H1 (cell line): ENCODE measurements around the gene UTP25. TPM values are rescaled to one million over a fixed set of nuclear protein-coding genes. Genes with fewer than 3 reads are reported as not detected.

Experiments
- CTCF ChIA-PET: fragments of 300-600 bp; sonication (Branson Sonifier 250); formaldehyde crosslinking; loops from one replicate; lab custom pipeline; 2021; ENCODE audit not compliant: partially characterized antibody; lab: Charles Lee
- POLR2A ChIA-PET: fragments of 300-600 bp; sonication (Branson Sonifier 250); formaldehyde crosslinking; loops from one replicate; lab custom pipeline; 2021; ENCODE audit warnings: inconsistent platforms; ENCODE audit not compliant: partially characterized antibody; lab: Charles Lee
- DNase-seq, 2 experiments: peaks; one replicate each; pipeline versions ENCODE4 v3.0.0 to v3.0.0-alpha.2; 2010 to 2022; ENCODE audit warnings: low spot score in 2 of 2, low read depth in 1 of 2, mixed read lengths in 1 of 2
- FAIRE-seq: peaks from 2 replicates; lab custom pipeline; 2011; peaks lifted over from hg19 to GRCh38; lab: Jason Lieb, UNC
- H2AFZ ChIP-seq: 2 replicates; pipeline ENCODE4 v1.8.1; 2012; ENCODE audit warnings: low read length, inconsistent platforms
- H2AK5ac ChIP-seq: 2 replicates; pipeline ENCODE4 v1.6.1; 2013; ENCODE audit warnings: low read depth, low read length
- H2BK120ac ChIP-seq: replicated peaks from 2 replicates; pipeline ENCODE3; 2013; ENCODE audit warnings: low read depth, low read length, inconsistent platforms
- H2BK12ac ChIP-seq: 2 replicates; pipeline ENCODE4 v1.6.1; 2013; ENCODE audit warnings: low read depth, low read length
- H2BK15ac ChIP-seq: 2 replicates; pipeline ENCODE4 v1.6.1; 2013; ENCODE audit warnings: low read length
- H2BK20ac ChIP-seq: 2 replicates; pipeline ENCODE4 v1.6.1; 2013; ENCODE audit warnings: low read length
- H2BK5ac ChIP-seq: 2 replicates; pipeline ENCODE4 v1.6.1; 2013; ENCODE audit warnings: low read depth, low read length
- H3K14ac ChIP-seq: 2 replicates; pipeline ENCODE4 v1.6.1; 2013; ENCODE audit warnings: inconsistent platforms; ENCODE audit not compliant: insufficient read length
- H3K18ac ChIP-seq: 2 replicates; pipeline ENCODE4 v1.6.1; 2013; ENCODE audit warnings: low read length; ENCODE audit errors: extremely low read depth
- H3K23ac ChIP-seq: 2 replicates; pipeline ENCODE4 v1.6.1; 2013; ENCODE audit warnings: inconsistent platforms; ENCODE audit not compliant: insufficient read length
- H3K23me2 ChIP-seq: 2 replicates; pipeline ENCODE4 v1.6.1; 2013; ENCODE audit warnings: low read depth, low read length
- H3K27ac ChIP-seq: 2 replicates; pipeline ENCODE4 v1.6.1; 2011; ENCODE audit warnings: low read depth, low read length, inconsistent platforms
- H3K27me3 ChIP-seq, 4 experiments: replicated peaks in 1 of 4; 1 replicate in 1 of 4; 2 replicates in 3 of 4; pipeline versions ENCODE4 v1.6.1 to v1.8.1; 2011 to 2013; ENCODE audit warnings: low read length in 3 of 4, mild to moderate bottlenecking in 3 of 4, inconsistent platforms in 2 of 4, mixed read lengths in 2 of 4, moderate library complexity in 1 of 4; ENCODE audit not compliant: control insufficient read depth in 3 of 4, insufficient read depth in 3 of 4; ENCODE audit errors: extremely low read depth in 1 of 4
- H3K36me3 ChIP-seq, 4 experiments: 2 replicates each; pipeline versions ENCODE4 v1.6.1 to v1.8.1; 2011 to 2013; ENCODE audit warnings: mild to moderate bottlenecking in 4 of 4, low read length in 3 of 4, moderate library complexity in 2 of 4, control low read depth in 1 of 4, inconsistent platforms in 1 of 4; ENCODE audit not compliant: insufficient read depth in 4 of 4, control insufficient read depth in 2 of 4
- H3K4ac ChIP-seq: replicated peaks from 2 replicates; pipeline ENCODE3; 2013; ENCODE audit warnings: low read length, low read depth, mixed read lengths, inconsistent platforms; ENCODE audit not compliant: insufficient read length
- H3K4me1 ChIP-seq, 4 experiments: replicated peaks in 1 of 4; 1 replicate in 1 of 4; 2 replicates in 3 of 4; pipeline versions ENCODE4 v1.6.1 to v1.8.1; 2011 to 2013; ENCODE audit warnings: low read length in 3 of 4, inconsistent platforms in 2 of 4, mixed read lengths in 1 of 4; ENCODE audit not compliant: insufficient read depth in 4 of 4, control insufficient read depth in 3 of 4
- H3K4me2 ChIP-seq, 2 experiments: 2 replicates each; pipeline versions ENCODE4 v1.6.1 to v1.8.1; 2011 to 2013; ENCODE audit warnings: low read depth in 2 of 2, low read length in 2 of 2, control low read depth in 1 of 2, inconsistent platforms in 1 of 2, mild to moderate bottlenecking in 1 of 2; ENCODE audit not compliant: insufficient read depth in 1 of 2
- H3K4me3 ChIP-seq, 4 experiments: fragments of 200-600, 300-600 bp in 1 of 4; sonication (generic), shearing (Covaris generic), sonication (Bioruptor Twin) in 1 of 4; 2 replicates each; pipeline versions ENCODE4 v1.5.1 to v1.8.1; 2011 to 2016; ENCODE audit warnings: low read length in 4 of 4, low read depth in 3 of 4, control low read depth in 2 of 4, inconsistent platforms in 2 of 4, mild to moderate bottlenecking in 2 of 4, mixed read lengths in 1 of 4, moderate library complexity in 1 of 4; ENCODE audit not compliant: insufficient read depth in 2 of 4; ENCODE audit errors: extremely low read depth in 1 of 4
- H3K56ac ChIP-seq: replicated peaks from 2 replicates; pipeline ENCODE3; 2013; ENCODE audit warnings: low read depth, mild to moderate bottlenecking, mixed read lengths, low read length, inconsistent platforms; ENCODE audit not compliant: insufficient read length
- H3K79me1 ChIP-seq: 2 replicates; pipeline ENCODE4 v1.6.1; 2013; ENCODE audit warnings: low read depth, low read length, control low read depth
- H3K79me2 ChIP-seq, 2 experiments: 2 replicates each; pipeline versions ENCODE4 v1.6.1 to v1.8.1; 2012 to 2013; ENCODE audit warnings: low read length in 2 of 2, mild to moderate bottlenecking in 2 of 2, inconsistent platforms in 1 of 2; ENCODE audit not compliant: insufficient read depth in 2 of 2, control insufficient read depth in 1 of 2
- H3K9ac ChIP-seq, 4 experiments: replicated peaks in 1 of 4; 1 replicate in 1 of 4; 2 replicates in 3 of 4; pipeline versions ENCODE4 v1.6.1 to v1.8.1; 2011 to 2013; ENCODE audit warnings: low read depth in 3 of 4, low read length in 3 of 4, control low read depth in 2 of 4, mild to moderate bottlenecking in 2 of 4, moderate library complexity in 2 of 4, inconsistent platforms in 1 of 4; ENCODE audit errors: extremely low read depth in 1 of 4
- H3K9me3 ChIP-seq, 2 experiments: 2 replicates each; pipeline versions ENCODE4 v1.6.1 to v1.8.1; 2012 to 2013; ENCODE audit warnings: mild to moderate bottlenecking in 2 of 2, moderate library complexity in 2 of 2, control low read depth in 1 of 2, inconsistent platforms in 1 of 2, low read depth in 1 of 2, low read length in 1 of 2, mixed read lengths in 1 of 2; ENCODE audit not compliant: insufficient read depth in 2 of 2
- H4K20me1 ChIP-seq, 2 experiments: replicated peaks in 1 of 2; 2 replicates each; pipeline versions ENCODE3 to v1.8.1; 2011 to 2013; ENCODE audit warnings: inconsistent platforms in 2 of 2, low read length in 2 of 2, mild to moderate bottlenecking in 1 of 2; ENCODE audit not compliant: insufficient read depth in 2 of 2, control insufficient read depth in 1 of 2
- H4K5ac ChIP-seq: 2 replicates; pipeline ENCODE4 v1.6.1; 2013; ENCODE audit warnings: low read length, low read depth, mixed read lengths, inconsistent platforms; ENCODE audit not compliant: insufficient read length
- H4K8ac ChIP-seq: 2 replicates; pipeline ENCODE4 v1.8.0; 2013; ENCODE audit warnings: mild to moderate bottlenecking, moderate library complexity, low read length, inconsistent platforms; ENCODE audit not compliant: insufficient read depth; ENCODE audit errors: extremely low read depth
- H4K91ac ChIP-seq: replicated peaks from 2 replicates; pipeline ENCODE3; 2013; ENCODE audit warnings: low read length, mixed read lengths, inconsistent platforms; ENCODE audit not compliant: insufficient read length
- CREB1 ChIP-seq: IDR thresholded peaks from 2 replicates; pipeline ENCODE4 v1.6.1; 2012; ENCODE audit warnings: inconsistent platforms
- EGR1 ChIP-seq: IDR thresholded peaks from 2 replicates; pipeline ENCODE4 v1.6.1; 2011; ENCODE audit warnings: low read depth, low read length, borderline replicate concordance
- EZH2 ChIP-seq: fragments of 200-600 bp; sonication (generic); IDR thresholded peaks from 2 replicates; pipeline ENCODE4 v1.7.1; 2012; ENCODE audit warnings: low read depth, mild to moderate bottlenecking, moderate library complexity, low read length, inconsistent platforms; ENCODE audit not compliant: severe bottlenecking
- FOSL1 ChIP-seq: IDR thresholded peaks from 2 replicates; pipeline ENCODE4 v1.6.1; 2011; ENCODE audit warnings: mild to moderate bottlenecking, low read depth, low read length, moderate library complexity; ENCODE audit not compliant: insufficient read depth
- MAFK ChIP-seq: IDR thresholded peaks from 2 replicates; pipeline ENCODE4 v1.6.1; 2012; ENCODE audit warnings: low read depth, mild to moderate bottlenecking, improper control_type of control experiment, low read length
- RBBP5 ChIP-seq: IDR thresholded peaks from 2 replicates; pipeline ENCODE4 v1.7.1; 2012; ENCODE audit warnings: low read depth, mild to moderate bottlenecking, inconsistent platforms, low read length, moderate library complexity, borderline replicate concordance
- RNF2 ChIP-seq: fragments of 200-900, 300-1000 bp; sonication (generic); IDR thresholded peaks from 2 replicates; pipeline ENCODE4 v1.7.1; 2016; ENCODE audit warnings: borderline replicate concordance, low read depth, mild to moderate bottlenecking, antibody characterized with exemption, low read length; ENCODE audit not compliant: poor library complexity, severe bottlenecking; ENCODE audit errors: missing control alignments
- SP1 ChIP-seq: IDR thresholded peaks from 2 replicates; pipeline ENCODE4 v1.6.1; 2011; ENCODE audit warnings: low read depth, low read length
- WGBS, 2 experiments: shearing (Covaris generic) in 1 of 2; methylation state at CpG; one replicate each; pipeline versions ENCODE4 v1.1.6 to v1.1.7; 2013 to 2015; ENCODE audit warnings: low lambda C conversion rate in 2 of 2, mixed read lengths in 2 of 2, inconsistent platforms in 1 of 2, low coverage in 1 of 2, missing lambda C conversion rate in 1 of 2; ENCODE audit not compliant: insufficient replicate concordance in 2 of 2, insufficient coverage in 1 of 2, insufficient read length in 1 of 2; ENCODE audit errors: extremely low coverage in 1 of 2, missing lambda C conversion rate in 1 of 2; 5-methylcytosine and 5-hydroxymethylcytosine counted together
- polyA plus RNA-seq, 7 experiments: library from polyadenylated mRNA; depleted of rRNA in 3 of 7; stranded (reverse) in 5 of 7; unstranded in 2 of 7; fragments of >200 nt in 5 of 7; fragments of 200-250 nt in 2 of 7; gene quantifications; 1 replicate in 5 of 7; 2 replicates in 1 of 7; 4 replicates in 1 of 7; pipeline versions ENCODE4 v1.2.1 to v1.2.3, GENCODE V29; 2011 to 2013; ENCODE audit warnings: missing spikeins in 2 of 7, mixed read lengths in 2 of 7
- total RNA-seq: library from RNA; stranded (reverse); fragmentation: NEBNext Ultra II Directional; extraction: Animal tissue kit (Norgen Biotek cat#: 25700); gene quantifications from 2 replicates; pipeline ENCODE4 v1.2.1, GENCODE V29; 2021
- TF ChIP-seq, protein P1 (sequence below): IDR thresholded peaks from 2 replicates; pipeline ENCODE4 v1.6.1; 2011; ENCODE audit warnings: low read depth, mild to moderate bottlenecking, low read length; ENCODE audit not compliant: insufficient read depth

The UTP25 gene
- total and polyA plus RNA-seq, 2 of the 8 experiments (the other 6 are each of a cell fraction or from before 2014, with no cell fraction given): 4.0 to 7.6 TPM

DNA sequence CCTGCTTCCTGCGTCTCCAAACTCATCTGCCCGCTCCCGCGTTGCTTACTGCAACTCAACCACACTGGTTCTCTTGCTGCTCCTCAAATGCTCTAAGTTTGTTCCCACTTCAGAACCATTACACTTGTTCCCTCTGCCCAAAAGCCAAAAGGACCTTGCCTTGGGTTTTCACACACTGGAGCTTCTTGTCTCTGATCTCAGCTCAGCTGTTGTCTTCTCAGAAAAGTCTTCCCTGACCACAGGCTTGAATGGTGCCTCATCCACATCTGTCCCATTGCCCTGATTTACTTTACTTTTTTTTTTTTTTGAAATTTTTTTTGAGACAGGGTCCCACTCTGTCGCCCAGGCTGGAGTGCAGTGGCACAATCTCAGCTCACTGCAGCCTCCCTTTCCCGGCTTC lies 66.0 kb downstream of the UTP25 start:
- H2BK15ac ChIP-seq: no peak overlapping the region
- no peaks in the 10 kb centered on the region for H3K79me1 ChIP-seq
- no peak overlapping the region for H4K91ac ChIP-seq
- no peaks in the 10 kb centered on the region for H3K27me3 ChIP-seq
- no peak overlapping the region; the same call in 1 of the 2 replicates for H2AFZ ChIP-seq
- H4K20me1 ChIP-seq: no peaks in the 10 kb centered on the region
- no peaks in the 10 kb centered on the region for H3K36me3 ChIP-seq
- ChIA-PET CTCF (interaction anchor here (0.7 to 1.9 kb wide), 6 partner anchors 12 to 347 kb away, joined by 3 to 5 read pairs (median 3); no protein-coding TSS in a partner anchor), POLR2A (interaction anchor here (1.4 kb wide), 1 partner anchor 35 kb away, joined by 3 read pairs; no protein-coding TSS in a partner anchor)
- H3K9me3 ChIP-seq: peaks cover 0 to 5% of the 10 kb centered on the region in 2 experiments; a peak in 1 of 4 replicates
- no peak overlapping the region for H3K56ac ChIP-seq
- no peak overlapping the region for H3K9ac ChIP-seq
- no peak overlapping the region for H3K23ac ChIP-seq
- DNase-seq (no peak), FAIRE-seq (no peak)
- no peak overlapping the region for H3K14ac ChIP-seq
- H2BK5ac ChIP-seq: no peak overlapping the region
- H3K18ac ChIP-seq: no peak overlapping the region
- no peak overlapping the region for H3K4me3 ChIP-seq
- H3K4me2 ChIP-seq: no peak overlapping the region
- H4K8ac ChIP-seq: no peak overlapping the region
- no peak overlapping the region for H3K27ac ChIP-seq
- no peak overlapping the region for H2BK120ac ChIP-seq
- no peak overlapping the region for H4K5ac ChIP-seq
- H3K23me2 ChIP-seq: no peaks in the 10 kb centered on the region
- no peaks in the 10 kb centered on the region for H3K4me1 ChIP-seq
- no peak overlapping the region for H2AK5ac ChIP-seq
- no peak overlapping the region for H3K4ac ChIP-seq
- H2BK12ac ChIP-seq: no peak overlapping the region
- WGBS, 2 experiments: 90% methylated on average over 6 of the region's 6 CpGs; no CpG with 5 or more reads in 1 of the 2 experiments
- H3K79me2 ChIP-seq: no peaks in the 10 kb centered on the region
- H2BK20ac ChIP-seq: no peak overlapping the region
- no peak for TF ChIP-seq EZH2
- TF ChIP-seq CREB1: no peak
- no peak for TF ChIP-seq RBBP5
- TF ChIP-seq FOSL1: no peak
- TF ChIP-seq EGR1: no peak
- no peak for TF ChIP-seq SP1
- TF ChIP-seq MAFK: no peak
- no peak for TF ChIP-seq RNF2
- TF ChIP-seq, protein P1, sequence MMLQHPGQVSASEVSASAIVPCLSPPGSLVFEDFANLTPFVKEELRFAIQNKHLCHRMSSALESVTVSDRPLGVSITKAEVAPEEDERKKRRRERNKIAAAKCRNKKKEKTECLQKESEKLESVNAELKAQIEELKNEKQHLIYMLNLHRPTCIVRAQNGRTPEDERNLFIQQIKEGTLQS: no peak
